GM04503 (cell line): ENCODE results near the gene KLHL26.

Experiments used
- DNase-seq: peaks from one replicate; pipeline ENCODE4 v3.0.0-alpha.2; 2012; ENCODE audit warnings: low read depth

The KLHL26 gene

DNA sequence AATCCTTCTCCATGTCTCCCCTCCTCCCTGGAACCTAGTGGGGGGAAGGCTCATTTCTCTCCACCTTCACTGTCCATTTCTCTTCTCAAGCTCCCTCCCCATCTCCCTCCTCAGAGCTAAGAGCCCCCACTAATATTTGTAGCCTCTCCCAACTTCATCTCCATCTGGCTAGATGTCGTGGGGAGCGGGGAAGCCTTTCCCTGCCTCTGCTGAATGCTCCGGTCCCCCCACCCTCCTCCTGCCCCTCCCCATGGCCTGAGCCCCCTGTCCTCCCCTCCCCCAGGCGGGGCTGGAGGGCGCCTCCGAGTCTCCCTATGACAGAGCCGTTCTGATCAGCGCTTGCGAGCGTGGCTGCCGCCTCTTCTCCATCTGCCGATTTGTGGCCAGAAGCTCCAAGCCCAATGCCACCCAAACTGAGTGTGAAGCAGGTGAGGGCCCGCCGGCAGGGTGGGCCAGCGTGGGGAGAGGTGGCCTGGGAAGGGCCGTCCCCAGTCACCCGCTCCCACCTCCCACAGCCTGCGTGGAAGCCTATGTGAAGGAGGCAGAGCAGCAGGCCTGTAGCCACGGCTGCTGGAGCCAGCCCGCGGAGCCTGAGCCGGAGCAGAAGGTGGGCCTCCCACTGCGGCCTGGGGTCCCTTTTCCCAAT lies 23.1 kb upstream of the KLHL26 start:
- DNase-seq, result no peak

- DNase-seq, result no peak
Observed at GRCh38 chr19:18616023-18616422, 20.8 kb upstream of the KLHL26 start.

DNA sequence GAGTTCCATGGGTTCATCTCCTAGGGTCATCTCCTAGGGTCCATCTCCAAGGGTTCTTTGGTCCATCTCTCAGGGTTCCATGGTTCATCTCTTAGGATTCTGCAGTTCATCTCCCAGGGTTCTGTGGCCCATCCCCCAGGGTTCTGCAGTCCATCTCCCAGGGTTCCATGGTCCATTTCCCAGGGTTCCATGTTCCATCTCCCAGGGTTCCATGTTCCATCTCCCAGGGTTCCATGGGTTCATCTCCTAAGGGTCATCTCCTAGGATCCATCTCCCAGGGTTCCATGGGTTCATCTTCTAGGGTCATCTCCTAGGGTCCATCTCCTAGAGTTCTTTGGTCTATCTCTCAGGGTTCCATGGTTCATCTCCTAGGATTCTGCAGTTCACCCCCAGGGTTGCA lies 19.3 kb upstream of the KLHL26 start:
- DNase-seq, result no peak

- DNase-seq, result no peak
Observed at GRCh38 chr19:18618236-18618635, 18.6 kb upstream of the KLHL26 start.

- no peak for DNase-seq
Observed at GRCh38 chr19:18620311-18620710, 16.5 kb upstream of the KLHL26 start.

DNA sequence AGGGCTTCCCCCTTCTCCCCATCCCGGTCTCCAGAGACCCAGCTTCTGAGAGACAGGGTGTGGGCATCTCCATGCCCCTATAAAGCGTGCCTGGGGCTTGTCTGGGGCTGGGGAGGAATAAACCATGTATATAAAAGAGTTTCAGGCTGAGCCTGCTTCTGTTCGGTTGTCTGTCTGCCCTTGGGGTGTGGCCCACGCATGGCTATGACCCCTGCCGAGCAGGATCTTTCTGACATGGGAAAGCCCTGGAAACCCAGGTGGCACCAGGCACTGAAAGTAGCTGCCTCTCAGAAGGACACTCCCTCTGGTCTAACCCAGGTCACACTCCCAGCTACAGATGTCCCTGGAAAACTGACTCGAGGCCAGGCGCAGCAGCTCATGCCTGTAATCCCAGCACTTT lies 15.9 kb upstream of the KLHL26 start:
- DNase-seq, result no peak

GRCh38 chr19:18626906-18627305 lies 9.9 kb upstream of the KLHL26 start:
- DNase-seq, result no peak

- no peak for DNase-seq
Observed at GRCh38 chr19:18629166-18630088, 7.4 kb upstream of the KLHL26 start.

GRCh38 chr19:18633321-18633720 lies 3.5 kb upstream of the KLHL26 start:
- DNase-seq, result no peak

GRCh38 chr19:18634612-18635297 lies 2.1 kb upstream of the KLHL26 start:
- no peak for DNase-seq

DNA sequence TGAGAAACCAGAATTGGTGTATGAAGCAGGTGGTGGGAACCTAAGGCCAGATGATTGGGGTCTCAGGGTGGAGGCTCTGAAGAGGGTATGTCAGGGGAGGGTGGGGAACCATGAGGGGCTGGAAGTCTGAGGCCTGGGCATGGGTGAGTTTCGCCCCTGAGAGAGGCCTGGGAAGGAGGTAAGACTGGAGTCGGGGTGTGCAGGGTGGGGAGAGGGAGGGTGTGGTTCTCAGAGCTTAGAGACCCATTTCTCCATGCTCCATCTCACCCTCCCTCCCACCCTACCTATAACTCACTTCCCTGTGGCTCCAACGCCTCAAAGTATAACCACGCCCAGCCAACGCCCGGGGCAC lies 1.0 kb upstream of the KLHL26 start:
- no peak for DNase-seq

GRCh38 chr19:18636183-18636968 lies 452 bp upstream of the KLHL26 start:
- peak; percentile 50 for DNase-seq

GRCh38 chr19:18637673-18638630 lies 1.1 kb downstream of the KLHL26 start:
- DNase-seq, result no peak

GRCh38 chr19:18639706-18640243 lies 2.9 kb downstream of the KLHL26 start:
- no peak for DNase-seq

- no peak for DNase-seq
Observed at GRCh38 chr19:18644196-18645034, 7.6 kb downstream of the KLHL26 start.

DNA sequence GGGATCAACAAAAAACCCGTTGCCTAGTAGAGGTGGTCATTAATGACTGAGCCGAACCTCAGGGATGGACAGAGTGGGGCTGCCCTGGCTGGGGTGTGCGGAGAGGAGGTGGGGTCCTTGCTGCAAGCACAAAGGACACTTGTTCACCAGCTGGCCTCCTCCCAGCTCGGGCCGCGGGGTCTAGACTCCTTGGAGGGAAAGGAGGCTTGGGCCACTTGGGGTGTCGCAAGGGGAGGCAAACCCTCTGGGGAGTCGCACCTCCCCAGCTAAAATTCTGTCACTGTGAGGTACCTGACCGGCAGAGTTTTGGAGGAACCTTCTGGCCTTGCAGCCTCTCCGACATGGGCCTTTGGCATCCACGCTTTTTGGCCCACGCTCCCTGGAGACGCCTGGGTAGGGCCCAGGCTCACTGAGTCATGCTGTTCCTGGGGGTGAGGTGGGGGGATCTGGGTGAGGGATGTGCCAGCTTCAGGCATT lies 8.2 kb downstream of the KLHL26 start:
- DNase-seq, result no peak

- DNase-seq, result no peak
Observed at GRCh38 chr19:18646535-18647370, 9.9 kb downstream of the KLHL26 start.

- DNase-seq, result no peak
Observed at GRCh38 chr19:18647371-18647767, 10.5 kb downstream of the KLHL26 start.

GRCh38 chr19:18647807-18648206 lies 11.0 kb downstream of the KLHL26 start:
- DNase-seq, result no peak
